ENCODE data around the gene CXADR. TPM values are rescaled to one million over a fixed set of nuclear protein-coding genes. Genes with fewer than 3 reads are reported as not detected.

CXADR gene
- total RNA-seq, 6 experiments from 2014 or later = 22.9 to 48.4 (median 30.5) TPM

DNA sequence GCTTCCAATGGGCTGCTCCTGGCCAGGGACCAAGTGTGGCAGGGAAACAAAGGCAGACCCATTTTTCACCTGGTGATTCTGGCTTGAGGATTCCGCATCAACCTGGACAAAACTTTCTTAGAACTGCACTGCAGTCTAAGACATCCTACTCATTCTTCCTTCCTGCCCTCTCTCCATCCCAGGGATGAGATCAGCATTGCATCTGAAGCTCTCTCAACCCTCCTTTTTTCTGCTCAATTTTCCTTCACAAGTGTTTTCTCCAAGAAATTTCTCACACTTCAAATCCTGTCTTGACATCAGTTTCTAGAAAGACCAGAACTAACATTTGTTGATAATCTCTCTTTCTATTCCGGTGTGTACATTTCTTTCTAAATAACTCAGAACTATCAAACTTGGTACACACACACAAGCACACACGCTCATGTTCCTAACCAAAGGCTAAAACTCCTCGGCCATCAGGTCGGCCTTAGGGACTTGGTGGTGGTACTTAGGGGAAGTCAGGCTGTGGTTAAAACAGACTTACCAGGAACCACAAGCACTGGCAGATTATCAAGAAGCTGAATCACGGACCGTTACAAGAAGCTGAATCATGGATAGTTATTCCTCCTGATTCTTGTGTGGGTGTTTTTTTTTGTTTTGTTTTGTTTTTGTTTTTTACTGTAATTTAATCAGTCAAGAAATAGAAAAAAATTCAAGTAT, 21.0 kb upstream of the CXADR start:
- Histone ChIP-seq H3K4me1 (peaks cover 0 to 18% (median 7%) of the 10 kb centered on the region in 4 donors), H3K27ac (no peak overlapping the region), H3K9me3 (no peaks in the 10 kb centered on the region), H3K36me3 (no peaks in the 10 kb centered on the region), H3K4me3 (no peak overlapping the region), H3K27me3 (no peaks in the 10 kb centered on the region)
- DNase-seq (no peak), ATAC-seq (no peak)
- WGBS (ENCODE audit: insufficient coverage, low coverage, low lambda C conversion rate, missing lambda C conversion rate) = 43% methylated on average over 7 of the region's 7 CpGs
- TF ChIP-seq, protein P1, sequence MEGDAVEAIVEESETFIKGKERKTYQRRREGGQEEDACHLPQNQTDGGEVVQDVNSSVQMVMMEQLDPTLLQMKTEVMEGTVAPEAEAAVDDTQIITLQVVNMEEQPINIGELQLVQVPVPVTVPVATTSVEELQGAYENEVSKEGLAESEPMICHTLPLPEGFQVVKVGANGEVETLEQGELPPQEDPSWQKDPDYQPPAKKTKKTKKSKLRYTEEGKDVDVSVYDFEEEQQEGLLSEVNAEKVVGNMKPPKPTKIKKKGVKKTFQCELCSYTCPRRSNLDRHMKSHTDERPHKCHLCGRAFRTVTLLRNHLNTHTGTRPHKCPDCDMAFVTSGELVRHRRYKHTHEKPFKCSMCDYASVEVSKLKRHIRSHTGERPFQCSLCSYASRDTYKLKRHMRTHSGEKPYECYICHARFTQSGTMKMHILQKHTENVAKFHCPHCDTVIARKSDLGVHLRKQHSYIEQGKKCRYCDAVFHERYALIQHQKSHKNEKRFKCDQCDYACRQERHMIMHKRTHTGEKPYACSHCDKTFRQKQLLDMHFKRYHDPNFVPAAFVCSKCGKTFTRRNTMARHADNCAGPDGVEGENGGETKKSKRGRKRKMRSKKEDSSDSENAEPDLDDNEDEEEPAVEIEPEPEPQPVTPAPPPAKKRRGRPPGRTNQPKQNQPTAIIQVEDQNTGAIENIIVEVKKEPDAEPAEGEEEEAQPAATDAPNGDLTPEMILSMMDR (IDR thresholded peaks at IDR 0.05) = no peak
- TF ChIP-seq POLR2A (IDR thresholded peaks at IDR 0.05) = no peak
- intact Hi-C loops (cut with DNase I) = no loop called here

DNA sequence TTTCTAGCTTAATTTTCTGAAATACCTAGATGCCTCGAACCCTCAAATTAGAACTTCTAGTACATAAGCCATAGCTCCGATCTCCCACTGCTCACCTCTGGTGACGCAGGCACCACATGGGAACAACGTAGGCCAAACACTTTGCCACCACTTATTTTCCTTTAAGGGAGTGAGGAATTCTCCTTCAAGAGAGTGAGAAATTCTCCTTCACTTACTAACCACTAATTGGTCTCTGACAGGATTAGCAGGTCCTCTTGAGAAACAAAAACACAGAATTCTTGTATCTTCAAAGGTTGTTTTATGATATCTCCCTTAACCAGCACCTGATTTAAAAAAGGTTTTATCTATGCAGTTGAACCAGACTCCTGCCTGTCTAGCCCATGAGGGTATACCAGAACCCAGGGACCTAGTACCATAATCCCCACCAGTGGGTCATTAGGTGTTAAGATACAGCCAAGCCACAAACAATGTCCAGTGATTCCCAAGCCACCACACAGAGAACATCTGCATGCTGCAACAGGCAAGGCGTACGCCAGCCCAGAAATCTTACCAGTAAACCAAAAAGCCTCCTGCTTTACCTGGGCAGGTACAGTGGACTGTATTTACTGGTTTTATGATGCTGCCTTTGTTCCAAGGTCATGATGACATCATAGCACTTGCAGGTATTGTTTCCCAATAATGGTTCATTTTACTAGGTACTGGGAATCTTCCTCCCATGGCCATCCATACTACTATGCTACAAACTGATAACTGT, 20.3 kb upstream of the CXADR start:
- ATAC-seq = no peak

DNA sequence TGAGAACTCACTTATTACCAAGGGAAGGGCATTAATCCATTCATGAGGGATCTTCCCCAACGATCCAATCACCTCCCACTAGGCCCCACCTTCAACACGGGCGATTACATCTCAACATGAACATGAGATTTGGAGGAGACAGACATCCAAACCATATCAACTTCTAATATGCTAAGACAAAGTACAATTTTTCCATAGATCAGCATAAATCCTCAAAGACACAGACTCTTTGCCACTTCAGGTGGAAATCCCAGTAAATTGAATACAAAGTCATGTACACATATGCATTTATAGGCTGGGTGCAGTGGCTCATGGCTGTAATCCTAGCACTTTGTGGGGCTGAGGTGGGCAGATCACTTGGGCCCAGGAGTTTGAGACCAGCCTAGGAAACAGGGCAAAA, 18.8 kb upstream of the CXADR start:
- WGBS (ENCODE audit: insufficient coverage, low coverage, low lambda C conversion rate, missing lambda C conversion rate) = 89% methylated on average over 3 of the region's 3 CpGs
- no peak overlapping the region for H3K4me3 ChIP-seq
- no peaks in the 10 kb centered on the region for H3K27me3 ChIP-seq
- TF ChIP-seq, protein P1 (IDR thresholded peaks at IDR 0.05) = no peak
- no peak for TF ChIP-seq POLR2A (IDR thresholded peaks at IDR 0.05)
- no peaks in the 10 kb centered on the region for H3K36me3 ChIP-seq
- H3K27ac ChIP-seq = no peak overlapping the region
- ATAC-seq (no peak), DNase-seq (no peak)
- no peaks in the 10 kb centered on the region for H3K9me3 ChIP-seq
- peaks cover 0 to 14% (median 7%) of the 10 kb centered on the region in 4 donors for H3K4me1 ChIP-seq
- intact Hi-C loops (cut with DNase I) = no loop called here

More for the DNA sequence above, 20.3 kb upstream of the CXADR start:
- Histone ChIP-seq H3K4me1 (peaks cover 0 to 18% (median 7%) of the 10 kb centered on the region in 4 donors), H3K27ac (no peak overlapping the region), H3K9me3 (no peaks in the 10 kb centered on the region), H3K4me3 (no peak overlapping the region), H3K27me3 (no peaks in the 10 kb centered on the region), H3K36me3 (no peaks in the 10 kb centered on the region)
- 97% methylated on average over 5 of the region's 6 CpGs for WGBS (ENCODE audit: insufficient coverage, low coverage, low lambda C conversion rate, missing lambda C conversion rate)
- no peak for TF ChIP-seq POLR2A (IDR thresholded peaks at IDR 0.05)
- TF ChIP-seq, protein P1 (IDR thresholded peaks at IDR 0.05) = no peak
- no peak for DNase-seq
- intact Hi-C loops (cut with DNase I) = no loop called here

DNA sequence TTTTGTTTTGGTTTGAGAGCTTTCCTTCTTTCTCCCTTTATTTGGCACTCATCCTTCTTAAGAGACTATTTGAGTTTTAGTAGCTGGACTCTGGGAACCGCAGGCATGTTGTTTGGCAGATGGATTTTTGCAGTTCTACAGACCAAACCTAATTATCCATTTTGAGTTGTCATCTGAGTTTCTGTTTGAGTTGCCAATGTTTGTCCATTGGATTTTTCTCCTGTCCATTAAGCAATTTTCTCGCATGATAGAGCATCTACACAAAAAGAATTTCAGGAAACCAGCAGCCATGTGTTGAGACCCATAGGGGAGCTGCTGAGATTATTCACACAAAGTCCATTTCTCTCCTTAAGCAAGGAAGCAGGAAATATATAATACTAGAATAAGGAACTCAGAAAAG, 17.2 kb upstream of the CXADR start:
- Histone ChIP-seq H3K9me3 (no peaks in the 10 kb centered on the region), H3K27me3 (no peaks in the 10 kb centered on the region), H3K36me3 (no peaks in the 10 kb centered on the region), H3K4me1 (peaks cover 0 to 11% (median 2%) of the 10 kb centered on the region in 4 donors), H3K4me3 (no peak overlapping the region), H3K27ac (peak overlapping the region in 1 of 3 donors; percentile 37)
- 24% methylated on average over 2 of the region's 2 CpGs for WGBS (ENCODE audit: insufficient coverage, low coverage, low lambda C conversion rate, missing lambda C conversion rate)
- DNase-seq (no peak), ATAC-seq (peak in 3 of 4 donors; percentile 27 to 50 (median 40))
- intact Hi-C loops (cut with DNase I) = no loop called here
- TF ChIP-seq, protein P1 (IDR thresholded peaks at IDR 0.05) = no peak
- no peak for TF ChIP-seq POLR2A (IDR thresholded peaks at IDR 0.05)
